ENCODE measurements around the gene RAB11A. TPM values are rescaled to one million over a fixed set of nuclear protein-coding genes. Genes with fewer than 3 reads are reported as not detected.

Gene RAB11A
- total RNA-seq, 1 donor from 2014 or later: 167 TPM

DNA sequence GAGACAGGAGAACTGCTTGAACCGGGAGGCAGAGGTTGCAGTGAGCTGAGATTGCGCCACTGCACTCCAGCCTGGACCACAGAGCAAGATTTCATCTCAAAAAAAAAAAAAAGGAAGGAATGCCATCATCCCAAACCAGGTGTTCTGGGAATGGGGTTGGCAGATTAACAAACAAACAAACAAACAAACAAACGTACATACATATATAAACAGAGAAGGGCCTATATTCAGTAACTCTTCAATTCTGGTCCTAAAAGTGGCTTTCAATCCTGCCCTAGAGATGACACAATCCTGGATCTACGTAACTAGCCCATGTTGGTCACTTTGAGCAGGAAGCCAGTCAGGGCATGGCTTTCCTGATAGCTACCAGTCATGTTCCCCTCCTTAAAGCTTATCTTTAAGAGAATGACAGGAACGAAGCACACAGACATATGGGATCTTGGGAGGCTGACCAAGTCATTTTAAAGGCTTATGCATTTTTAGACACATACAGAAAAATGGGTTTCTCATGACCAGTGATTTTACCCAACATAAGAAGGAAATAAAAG is 29.9 kb upstream of the RAB11A start:
- Histone ChIP-seq H3K36me3 (ENCODE audit: control insufficient read depth, insufficient read depth, low read length) (no peaks in the 10 kb centered on the region), H3K4me3 (ENCODE audit: low read depth, low read length) (no peak overlapping the region), H3K27me3 (ENCODE audit: control insufficient read depth, insufficient read depth, low read length) (no peaks in the 10 kb centered on the region)
- FAIRE-seq: no peak
- TF ChIP-seq, protein P1, sequence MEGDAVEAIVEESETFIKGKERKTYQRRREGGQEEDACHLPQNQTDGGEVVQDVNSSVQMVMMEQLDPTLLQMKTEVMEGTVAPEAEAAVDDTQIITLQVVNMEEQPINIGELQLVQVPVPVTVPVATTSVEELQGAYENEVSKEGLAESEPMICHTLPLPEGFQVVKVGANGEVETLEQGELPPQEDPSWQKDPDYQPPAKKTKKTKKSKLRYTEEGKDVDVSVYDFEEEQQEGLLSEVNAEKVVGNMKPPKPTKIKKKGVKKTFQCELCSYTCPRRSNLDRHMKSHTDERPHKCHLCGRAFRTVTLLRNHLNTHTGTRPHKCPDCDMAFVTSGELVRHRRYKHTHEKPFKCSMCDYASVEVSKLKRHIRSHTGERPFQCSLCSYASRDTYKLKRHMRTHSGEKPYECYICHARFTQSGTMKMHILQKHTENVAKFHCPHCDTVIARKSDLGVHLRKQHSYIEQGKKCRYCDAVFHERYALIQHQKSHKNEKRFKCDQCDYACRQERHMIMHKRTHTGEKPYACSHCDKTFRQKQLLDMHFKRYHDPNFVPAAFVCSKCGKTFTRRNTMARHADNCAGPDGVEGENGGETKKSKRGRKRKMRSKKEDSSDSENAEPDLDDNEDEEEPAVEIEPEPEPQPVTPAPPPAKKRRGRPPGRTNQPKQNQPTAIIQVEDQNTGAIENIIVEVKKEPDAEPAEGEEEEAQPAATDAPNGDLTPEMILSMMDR (IDR thresholded peaks at IDR 0.05; ENCODE audit: insufficient read depth, low read length, severe bottlenecking): no peak
- DNase-seq (ENCODE audit: low read depth): no peak

DNA sequence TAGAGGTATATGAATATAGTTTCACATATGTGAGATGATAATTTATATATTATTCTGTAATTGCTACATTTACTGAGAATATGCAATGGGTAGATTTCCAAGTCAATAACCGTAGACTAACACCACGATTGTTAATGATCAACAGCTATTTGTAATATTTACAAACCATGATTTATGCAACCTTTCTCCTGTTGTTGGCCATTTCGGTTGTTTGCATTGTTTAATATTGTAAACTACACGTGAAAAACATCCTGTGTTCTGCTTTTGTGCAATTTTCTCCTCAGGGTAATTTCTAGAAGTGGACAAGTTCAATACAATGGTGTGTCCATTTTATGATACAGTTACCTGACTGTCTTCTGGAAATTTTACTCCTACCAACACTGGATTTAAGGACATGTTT is 29.3 kb upstream of the RAB11A start:
- FAIRE-seq: no peak
- no peak overlapping the region for H3K4me3 ChIP-seq (ENCODE audit: low read depth, low read length)
- DNase-seq (ENCODE audit: low read depth): no peak
- H3K27me3 ChIP-seq (ENCODE audit: control insufficient read depth, insufficient read depth, low read length): no peaks in the 10 kb centered on the region
- no peaks in the 10 kb centered on the region for H3K36me3 ChIP-seq (ENCODE audit: control insufficient read depth, insufficient read depth, low read length)
- TF ChIP-seq, protein P1 (IDR thresholded peaks at IDR 0.05; ENCODE audit: insufficient read depth, low read length, severe bottlenecking): no peak

DNA sequence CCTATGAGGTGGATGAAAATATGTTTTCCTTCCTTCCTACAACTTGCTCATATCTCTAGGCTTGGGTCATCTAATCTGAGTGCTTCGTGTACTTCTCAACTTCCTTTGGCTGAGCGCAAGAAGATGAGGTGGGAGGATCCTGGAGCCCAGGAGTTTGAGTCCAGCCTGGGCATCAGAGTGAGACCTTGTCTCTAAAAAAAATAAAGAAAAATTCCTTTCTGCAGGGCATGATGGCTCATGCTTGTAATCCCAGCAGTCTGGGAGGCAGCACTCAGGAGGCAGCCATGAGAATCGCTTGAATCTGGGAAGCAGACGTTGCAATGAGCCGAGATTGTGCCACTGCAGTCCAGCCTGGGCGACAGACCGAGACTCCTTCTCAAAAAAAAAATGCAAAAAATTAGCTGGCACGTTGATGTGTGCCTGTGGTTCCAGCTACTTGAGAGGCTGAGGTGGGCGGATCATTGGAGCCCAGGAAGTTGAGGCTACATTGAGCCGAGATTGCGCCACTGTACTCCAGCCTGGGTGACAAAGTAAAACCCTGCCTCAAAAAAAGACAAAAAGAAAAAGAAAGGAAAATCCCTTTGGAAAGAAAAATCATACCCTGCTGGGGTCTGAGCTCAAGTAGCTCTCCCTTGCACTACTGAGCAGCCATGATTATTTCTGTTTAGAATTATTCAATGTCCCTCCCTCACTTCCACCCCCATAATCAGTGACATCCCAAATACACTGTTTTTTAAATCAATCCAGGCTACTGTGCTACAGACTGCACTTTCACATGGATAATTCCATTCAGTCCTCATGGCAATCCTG is 28.0 kb upstream of the RAB11A start:
- TF ChIP-seq, protein P1 (IDR thresholded peaks at IDR 0.05; ENCODE audit: insufficient read depth, low read length, severe bottlenecking): no peak
- FAIRE-seq (no peak), DNase-seq (ENCODE audit: low read depth) (peak; percentile 44)
- peak overlapping the region; percentile 8 for H3K4me3 ChIP-seq (ENCODE audit: low read depth, low read length)
- H3K27me3 ChIP-seq (ENCODE audit: control insufficient read depth, insufficient read depth, low read length): no peaks in the 10 kb centered on the region
- H3K36me3 ChIP-seq (ENCODE audit: control insufficient read depth, insufficient read depth, low read length): no peaks in the 10 kb centered on the region

DNA sequence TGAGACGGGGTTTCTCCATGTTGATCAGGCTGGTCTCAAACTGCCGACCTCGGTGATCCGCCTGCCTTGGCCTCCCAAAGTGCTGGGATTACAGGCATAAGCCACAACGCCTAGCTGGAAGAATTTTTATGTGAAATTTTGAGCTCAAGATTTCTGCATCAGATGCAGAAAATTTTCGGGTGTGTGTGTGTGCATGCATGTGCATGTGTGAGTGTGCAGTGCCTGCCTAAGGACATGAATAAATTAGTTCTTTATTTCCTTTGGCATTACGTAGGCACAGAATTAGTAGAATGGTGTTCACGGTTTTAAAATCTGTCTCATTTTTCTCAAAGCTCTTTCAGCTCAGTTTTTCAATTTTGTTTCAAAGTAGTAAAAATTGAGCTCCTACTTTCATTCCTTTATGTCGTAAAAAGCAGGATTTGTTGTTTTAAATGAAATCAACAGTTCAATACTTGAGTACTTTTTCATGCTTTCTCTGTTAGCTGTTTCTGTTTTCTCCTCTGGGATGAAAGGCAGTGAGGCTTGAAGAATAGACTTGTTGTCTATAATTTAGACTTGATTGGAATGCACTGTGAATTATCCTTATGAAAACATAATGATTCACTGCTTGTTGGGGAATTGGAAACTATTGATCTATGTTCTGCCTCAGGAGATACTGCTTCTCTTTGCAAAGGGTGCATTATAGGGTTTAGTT is 23.3 kb upstream of the RAB11A start:
- FAIRE-seq (no peak), DNase-seq (ENCODE audit: low read depth) (no peak)
- Histone ChIP-seq H3K27me3 (ENCODE audit: control insufficient read depth, insufficient read depth, low read length) (no peaks in the 10 kb centered on the region), H3K4me3 (ENCODE audit: low read depth, low read length) (no peak overlapping the region), H3K36me3 (ENCODE audit: control insufficient read depth, insufficient read depth, low read length) (no peaks in the 10 kb centered on the region)
- TF ChIP-seq, protein P1 (IDR thresholded peaks at IDR 0.05; ENCODE audit: insufficient read depth, low read length, severe bottlenecking): no peak

DNA sequence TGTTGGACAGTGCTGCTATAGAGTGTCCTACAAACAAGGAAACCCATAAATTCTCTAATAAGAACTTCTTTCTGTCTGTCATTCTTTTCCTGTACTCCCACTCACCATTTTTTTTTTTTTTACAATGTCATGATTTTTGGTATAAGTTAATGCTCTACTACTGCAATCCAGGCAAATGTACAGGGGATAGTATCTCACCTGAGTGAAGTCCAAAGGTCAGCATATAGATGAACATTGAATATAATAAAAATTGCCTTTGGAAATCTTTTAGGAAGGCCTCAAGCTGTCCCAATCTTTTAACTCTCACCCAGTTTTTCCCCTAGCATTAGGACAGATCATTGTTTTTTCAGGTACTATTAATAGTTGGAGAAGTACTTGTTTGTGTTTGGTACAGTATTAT is 21.3 kb upstream of the RAB11A start:
- no peak for FAIRE-seq
- TF ChIP-seq, protein P1 (IDR thresholded peaks at IDR 0.05; ENCODE audit: insufficient read depth, low read length, severe bottlenecking): no peak

More for the DNA sequence above, 21.3 kb upstream of the RAB11A start:
- H3K4me3 ChIP-seq (ENCODE audit: low read depth, low read length): no peak overlapping the region
- H3K36me3 ChIP-seq (ENCODE audit: control insufficient read depth, insufficient read depth, low read length): no peaks in the 10 kb centered on the region
- H3K27me3 ChIP-seq (ENCODE audit: control insufficient read depth, insufficient read depth, low read length): no peaks in the 10 kb centered on the region
- no peak for DNase-seq (ENCODE audit: low read depth)
